Activated CD8-positive, alpha-beta T cell treated with anti-CD3 and anti-CD28 coated beads for 36 hours (primary cell): ENCODE data around the gene TCHH. TPM values are rescaled to one million over a fixed set of nuclear protein-coding genes. Genes with fewer than 3 reads are reported as not detected.

Experiments used
- ATAC-seq: fragments of 200-7000 bp; cut with Tn5 transposase; one replicate; pipeline ENCODE4 v1.10.0; 2021; ENCODE audit warnings: mild to moderate bottlenecking, moderate library complexity
- CTCF ChIA-PET: fragments of 350-600 bp; sonication (Branson Sonifier 250); formaldehyde crosslinking; loops from one replicate; lab custom pipeline; 2021; ENCODE audit warnings: antibody characterized with exemption; lab: Charles Lee
- POLR2A ChIA-PET: fragments of 350-600 bp; sonication (Branson Sonifier 250); formaldehyde crosslinking; loops from one replicate; lab custom pipeline; 2021; ENCODE audit warnings: antibody characterized with exemption; lab: Charles Lee
- DNase-seq: peaks from one replicate; pipeline ENCODE4 v3.0.0-alpha.2; 2020
- H3K27ac Mint-ChIP-seq: one replicate; pipeline ENCODE4 v1.8.0; 2021; ENCODE audit warnings: mild to moderate bottlenecking, mixed read lengths
- H3K27me3 Mint-ChIP-seq: one replicate; pipeline ENCODE4 v1.8.0; 2021; ENCODE audit warnings: mixed read lengths
- H3K36me3 Mint-ChIP-seq: one replicate; pipeline ENCODE4 v1.8.0; 2021; ENCODE audit warnings: low read depth, mixed read lengths
- H3K4me1 Mint-ChIP-seq: one replicate; pipeline ENCODE4 v1.8.0; 2021; ENCODE audit warnings: low read depth, mixed read lengths
- H3K4me3 Mint-ChIP-seq: one replicate; pipeline ENCODE4 v1.8.0; 2021; ENCODE audit warnings: mild to moderate bottlenecking, moderate library complexity, mixed read lengths
- H3K9me3 Mint-ChIP-seq: one replicate; pipeline ENCODE4 v1.8.0; 2021; ENCODE audit warnings: mixed read lengths
- intact Hi-C: fragments of 100-400 bp; cut with micrococcal nuclease; formaldehyde crosslinking; loops from one replicate; pipeline ENCODE4 v1.10.0; 2022
- total RNA-seq, 2 experiments: library from RNA; stranded (reverse); gene quantifications; one replicate each; pipeline ENCODE4 v1.2.3, GENCODE V29; 2021
- TF ChIP-seq, protein P1 (sequence below): fragments of 200-600 bp; IDR thresholded peaks from one replicate; pipeline ENCODE4 v1.8.0; 2022; ENCODE audit warnings: antibody characterized with exemption, mild to moderate bottlenecking

The TCHH gene
- total RNA-seq, 2 experiments from 2014 or later: not detected

GRCh38 chr1:152061952-152062351 lies 53.3 kb downstream of the TCHH start:
- ChIA-PET POLR2A (no interaction called here), CTCF (interaction anchor here (1.0 to 3.5 kb wide), 4 partner anchors 9 to 396 kb away, joined by 4 to 28 read pairs (median 6); no protein-coding TSS in a partner anchor)
- H3K27ac Mint-ChIP-seq: no peak overlapping the region

More at GRCh38 chr1:152061952-152062351, 53.3 kb downstream of the TCHH start:
- H3K36me3 Mint-ChIP-seq: no peaks in the 10 kb centered on the region
- no peak for DNase-seq
- H3K27me3 Mint-ChIP-seq: peaks cover 22% of the 10 kb centered on the region
- intact Hi-C loops: no loop called here
- ATAC-seq: no peak
- TF ChIP-seq, protein P1, sequence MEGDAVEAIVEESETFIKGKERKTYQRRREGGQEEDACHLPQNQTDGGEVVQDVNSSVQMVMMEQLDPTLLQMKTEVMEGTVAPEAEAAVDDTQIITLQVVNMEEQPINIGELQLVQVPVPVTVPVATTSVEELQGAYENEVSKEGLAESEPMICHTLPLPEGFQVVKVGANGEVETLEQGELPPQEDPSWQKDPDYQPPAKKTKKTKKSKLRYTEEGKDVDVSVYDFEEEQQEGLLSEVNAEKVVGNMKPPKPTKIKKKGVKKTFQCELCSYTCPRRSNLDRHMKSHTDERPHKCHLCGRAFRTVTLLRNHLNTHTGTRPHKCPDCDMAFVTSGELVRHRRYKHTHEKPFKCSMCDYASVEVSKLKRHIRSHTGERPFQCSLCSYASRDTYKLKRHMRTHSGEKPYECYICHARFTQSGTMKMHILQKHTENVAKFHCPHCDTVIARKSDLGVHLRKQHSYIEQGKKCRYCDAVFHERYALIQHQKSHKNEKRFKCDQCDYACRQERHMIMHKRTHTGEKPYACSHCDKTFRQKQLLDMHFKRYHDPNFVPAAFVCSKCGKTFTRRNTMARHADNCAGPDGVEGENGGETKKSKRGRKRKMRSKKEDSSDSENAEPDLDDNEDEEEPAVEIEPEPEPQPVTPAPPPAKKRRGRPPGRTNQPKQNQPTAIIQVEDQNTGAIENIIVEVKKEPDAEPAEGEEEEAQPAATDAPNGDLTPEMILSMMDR: no peak
- no peak overlapping the region for H3K4me3 Mint-ChIP-seq
- H3K4me1 Mint-ChIP-seq: no peaks in the 10 kb centered on the region
- H3K9me3 Mint-ChIP-seq: no peaks in the 10 kb centered on the region

Other genes starting within 250 kb of the TCHH start
- gene THEM4, start 205.9 kb downstream of the TCHH start, total RNA-seq: 10 to 100 TPM; 19.9 to 22.0 TPM
- 100 to 1,000 TPM; 208 to 220 TPM for gene S100A10, start 121.6 kb downstream of the TCHH start, total RNA-seq
- 100 to 1,000 TPM; 131 to 144 TPM for gene S100A11, start 78.4 kb downstream of the TCHH start, total RNA-seq
- gene TCHHL1, start 26.4 kb downstream of the TCHH start, total RNA-seq: not detected
- not detected for gene RPTN, start 43.8 kb upstream of the TCHH start, total RNA-seq
- not detected for gene HRNR, start 108.7 kb upstream of the TCHH start, total RNA-seq
- not detected for gene FLG, start 209.8 kb upstream of the TCHH start, total RNA-seq
- gene FLG2, start 244.6 kb upstream of the TCHH start, total RNA-seq: not detected